Uterus (tissue), 4 donors: ENCODE data around the gene XXYLT1. TPM values are rescaled to one million over a fixed set of nuclear protein-coding genes. Genes with fewer than 3 reads are reported as not detected.

Source experiments
- DNase-seq, 2 donors: peaks; one replicate each; pipeline ENCODE4 v3.0.0-alpha.2; 2019 to 2020
- H3K27ac ChIP-seq, 2 donors: fragments of 200-600 bp; sonication (generic); 1 replicate in 1 of 2; 2 replicates in 1 of 2; pipeline ENCODE4 v1.5.1; 2016 to 2018
- H3K27me3 ChIP-seq, 2 donors: fragments of 200-600 bp; sonication (generic); one replicate each; pipeline ENCODE4 v1.5.1; 2018 to 2019; ENCODE audit warnings: control low read depth in 1 of 2
- H3K36me3 ChIP-seq, 2 donors: fragments of 200-600 bp; sonication (generic); one replicate each; pipeline ENCODE4 v1.5.1; 2019; ENCODE audit warnings: control low read depth in 1 of 2
- H3K4me1 ChIP-seq, 2 donors: fragments of 200-600 bp; sonication (generic); one replicate each; pipeline ENCODE4 v1.5.1; 2018 to 2019; ENCODE audit warnings: control low read depth in 1 of 2
- H3K4me3 ChIP-seq, 2 donors: fragments of 200-600 bp; sonication (generic); 1 replicate in 1 of 2; 2 replicates in 1 of 2; pipeline ENCODE4 v1.5.1; 2018 to 2019; ENCODE audit warnings: mild to moderate bottlenecking in 1 of 2
- H3K9me3 ChIP-seq, 2 donors: fragments of 200-600 bp; sonication (generic); one replicate each; pipeline ENCODE4 v1.5.1; 2019; ENCODE audit warnings: control low read depth in 1 of 2
- POLR2A ChIP-seq, 2 donors: fragments of 450-650 bp; IDR thresholded peaks; one replicate each; pipeline ENCODE4 v1.6.1; 2016; ENCODE audit warnings: antibody characterized with exemption in 2 of 2, mild to moderate bottlenecking in 1 of 2, moderate library complexity in 1 of 2
- intact Hi-C: fragments of 100-400 bp; cut with DNase I; formaldehyde crosslinking; loops from one replicate; pipeline ENCODE4 v1.15.1; 2023; ENCODE audit warnings: low total_unique reads
- total RNA-seq, 4 donors: library from RNA; depleted of rRNA in 3 of 4; stranded (reverse); fragments of >200 nt in 3 of 4; gene quantifications; one replicate each; pipeline versions ENCODE4 v1.1.0 to v1.2.4, GENCODE V29; 2014 to 2023
- TF ChIP-seq, protein P1 (sequence below), 4 experiments: fragments of 200-600 bp in 2 of 4; fragments of 450-650 bp in 2 of 4; sonication (generic) in 2 of 4; IDR thresholded peaks; one replicate each; pipeline ENCODE4 v1.5.1; 2016 to 2019; ENCODE audit warnings: antibody characterized with exemption in 4 of 4, mild to moderate bottlenecking in 2 of 4, moderate library complexity in 1 of 4
- donor health status: DM: yes; HTN: yes; CAD: no.

The XXYLT1 gene
- total RNA-seq, 4 donors from 2014 or later: 10.6 to 52.5 (median 23.8) TPM

DNA sequence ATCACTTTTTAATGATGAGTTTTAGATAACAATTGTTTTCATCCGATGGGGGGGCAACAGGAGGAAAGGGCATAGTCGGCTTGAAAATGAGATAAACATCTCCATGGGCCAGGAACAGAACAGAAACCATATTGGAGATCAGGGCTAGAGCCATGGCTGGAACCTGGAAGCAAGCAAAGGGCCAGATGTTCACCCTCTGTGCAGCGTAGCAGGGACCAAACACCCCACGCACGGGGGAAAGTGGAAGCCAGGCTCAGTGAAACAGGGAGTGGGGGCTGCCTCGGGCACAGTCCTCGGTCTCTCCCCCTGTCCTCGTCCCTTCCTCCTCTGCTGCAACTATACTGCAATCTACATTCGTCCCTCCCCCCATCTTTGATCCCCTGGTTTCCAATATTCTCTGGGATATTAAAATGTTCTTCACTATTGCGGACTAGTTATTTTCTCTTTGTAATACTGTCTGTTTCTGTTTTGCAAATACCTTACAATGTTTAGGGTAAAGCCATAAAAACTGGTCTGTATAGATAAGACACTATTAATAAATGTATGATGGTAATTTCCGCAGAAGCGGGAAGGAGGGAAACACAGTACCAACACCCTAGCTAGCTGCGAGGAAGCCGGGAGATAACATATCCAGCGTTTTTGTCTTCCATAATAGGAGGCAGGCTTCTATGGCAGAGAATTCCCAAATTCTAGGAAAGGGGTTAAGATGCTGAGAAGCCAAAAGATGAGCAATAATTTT, 121.5 kb downstream of the XXYLT1 start:
- Histone ChIP-seq H3K36me3 (no peaks in the 10 kb centered on the region), H3K9me3 (no peaks in the 10 kb centered on the region), H3K4me3 (peak overlapping the region in 1 of 2 donors; percentile 12), H3K27ac (peak overlapping the region; percentile 70 to 80), H3K27me3 (no peaks in the 10 kb centered on the region), H3K4me1 (peaks cover 9% of the 10 kb centered on the region in 2 donors)
- DNase-seq: no peak
- TF ChIP-seq POLR2A (IDR thresholded peaks at IDR 0.05): no peak
- TF ChIP-seq, protein P1, sequence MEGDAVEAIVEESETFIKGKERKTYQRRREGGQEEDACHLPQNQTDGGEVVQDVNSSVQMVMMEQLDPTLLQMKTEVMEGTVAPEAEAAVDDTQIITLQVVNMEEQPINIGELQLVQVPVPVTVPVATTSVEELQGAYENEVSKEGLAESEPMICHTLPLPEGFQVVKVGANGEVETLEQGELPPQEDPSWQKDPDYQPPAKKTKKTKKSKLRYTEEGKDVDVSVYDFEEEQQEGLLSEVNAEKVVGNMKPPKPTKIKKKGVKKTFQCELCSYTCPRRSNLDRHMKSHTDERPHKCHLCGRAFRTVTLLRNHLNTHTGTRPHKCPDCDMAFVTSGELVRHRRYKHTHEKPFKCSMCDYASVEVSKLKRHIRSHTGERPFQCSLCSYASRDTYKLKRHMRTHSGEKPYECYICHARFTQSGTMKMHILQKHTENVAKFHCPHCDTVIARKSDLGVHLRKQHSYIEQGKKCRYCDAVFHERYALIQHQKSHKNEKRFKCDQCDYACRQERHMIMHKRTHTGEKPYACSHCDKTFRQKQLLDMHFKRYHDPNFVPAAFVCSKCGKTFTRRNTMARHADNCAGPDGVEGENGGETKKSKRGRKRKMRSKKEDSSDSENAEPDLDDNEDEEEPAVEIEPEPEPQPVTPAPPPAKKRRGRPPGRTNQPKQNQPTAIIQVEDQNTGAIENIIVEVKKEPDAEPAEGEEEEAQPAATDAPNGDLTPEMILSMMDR (IDR thresholded peaks at IDR 0.05): no peak
- intact Hi-C loops: no loop called here

DNA sequence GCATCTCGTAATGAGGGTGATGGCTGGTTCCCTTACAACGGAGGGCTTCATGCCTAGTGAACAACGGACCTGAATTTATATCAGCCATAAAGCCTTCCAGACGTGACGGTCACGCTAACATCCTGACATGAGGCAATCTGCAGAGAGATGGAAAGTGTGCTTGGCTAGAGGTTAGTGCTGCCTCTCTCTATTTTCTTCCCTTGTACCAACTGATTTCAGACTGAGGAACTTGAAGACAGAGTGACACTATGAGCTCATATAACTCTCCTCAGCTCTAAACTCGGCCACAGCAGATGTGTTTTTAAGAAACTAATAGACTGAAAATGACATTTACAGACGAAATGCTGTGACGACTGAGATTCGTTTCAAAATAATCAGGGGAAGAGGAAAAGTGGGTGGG, 122.4 kb downstream of the XXYLT1 start:
- H3K4me3 ChIP-seq: no peak overlapping the region

DNA sequence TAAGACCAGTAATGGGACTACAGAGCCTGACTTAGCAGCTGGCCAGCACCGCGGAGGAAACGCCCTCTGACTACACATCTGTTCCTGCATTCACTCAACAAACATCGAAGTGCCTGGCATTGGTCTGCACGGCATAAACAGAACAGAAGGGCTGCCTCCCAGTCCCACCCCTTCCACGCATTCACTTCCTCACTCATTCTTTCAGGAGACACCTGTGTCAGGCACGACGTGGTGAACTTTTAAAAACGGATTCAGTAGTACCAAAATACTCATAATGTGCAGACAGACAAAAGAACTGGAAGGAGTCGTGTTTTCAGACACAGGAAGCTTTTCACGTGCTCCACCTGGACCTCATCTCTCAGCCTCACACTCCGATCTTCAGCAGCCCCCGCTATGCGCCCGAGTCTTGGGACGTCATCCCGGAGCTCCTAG, 123.3 kb downstream of the XXYLT1 start:
- no peaks in the 10 kb centered on the region for H3K9me3 ChIP-seq
- H3K4me1 ChIP-seq: peaks cover 0 to 2% of the 10 kb centered on the region in 2 donors
- intact Hi-C loops: no loop called here
- peak overlapping the region; percentile 70 to 80 for H3K27ac ChIP-seq
- DNase-seq: peak; percentile 47 to 65
- no peaks in the 10 kb centered on the region for H3K27me3 ChIP-seq
- no peaks in the 10 kb centered on the region for H3K36me3 ChIP-seq
- no peak overlapping the region for H3K4me3 ChIP-seq
- TF ChIP-seq POLR2A (IDR thresholded peaks at IDR 0.05): no peak
- TF ChIP-seq, protein P1 (IDR thresholded peaks at IDR 0.05): no peak

More for the DNA sequence above, 122.4 kb downstream of the XXYLT1 start:
- Histone ChIP-seq H3K4me1 (peaks cover under 1 to 2% of the 10 kb centered on the region in 2 donors), H3K27me3 (no peaks in the 10 kb centered on the region), H3K9me3 (no peaks in the 10 kb centered on the region), H3K36me3 (no peaks in the 10 kb centered on the region), H3K27ac (peak overlapping the region; percentile 70 to 80)
- intact Hi-C loops: no loop called here
- no peak for DNase-seq
- TF ChIP-seq, protein P1 (IDR thresholded peaks at IDR 0.05): no peak
- TF ChIP-seq POLR2A (IDR thresholded peaks at IDR 0.05): no peak

DNA sequence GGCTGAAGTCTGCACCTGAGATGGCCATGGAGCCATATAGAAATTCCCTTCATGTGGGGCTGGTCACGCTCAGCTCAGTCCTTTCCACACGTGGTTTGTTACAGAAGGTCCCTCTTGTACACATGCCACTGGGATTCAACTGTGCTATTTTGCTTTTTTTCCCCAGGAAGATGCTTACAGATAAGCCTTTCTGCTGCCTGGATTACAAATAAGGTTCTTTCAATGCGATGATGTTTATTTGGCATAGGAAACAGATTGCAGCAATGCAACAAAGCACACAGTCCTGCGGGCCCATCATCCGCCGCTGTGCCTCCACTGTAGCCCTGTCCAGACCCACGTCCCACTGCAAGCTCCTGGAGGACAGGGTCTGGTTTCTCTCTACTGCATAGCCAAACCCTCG, 124.8 kb downstream of the XXYLT1 start:
- Histone ChIP-seq H3K4me1 (peaks cover 0 to 2% of the 10 kb centered on the region in 2 donors), H3K27me3 (no peaks in the 10 kb centered on the region), H3K27ac (no peak overlapping the region), H3K4me3 (no peak overlapping the region), H3K9me3 (no peaks in the 10 kb centered on the region), H3K36me3 (no peaks in the 10 kb centered on the region)
- no peak for TF ChIP-seq POLR2A (IDR thresholded peaks at IDR 0.05)
- TF ChIP-seq, protein P1 (IDR thresholded peaks at IDR 0.05): no peak
- DNase-seq: no peak
- intact Hi-C loops: no loop called here

DNA sequence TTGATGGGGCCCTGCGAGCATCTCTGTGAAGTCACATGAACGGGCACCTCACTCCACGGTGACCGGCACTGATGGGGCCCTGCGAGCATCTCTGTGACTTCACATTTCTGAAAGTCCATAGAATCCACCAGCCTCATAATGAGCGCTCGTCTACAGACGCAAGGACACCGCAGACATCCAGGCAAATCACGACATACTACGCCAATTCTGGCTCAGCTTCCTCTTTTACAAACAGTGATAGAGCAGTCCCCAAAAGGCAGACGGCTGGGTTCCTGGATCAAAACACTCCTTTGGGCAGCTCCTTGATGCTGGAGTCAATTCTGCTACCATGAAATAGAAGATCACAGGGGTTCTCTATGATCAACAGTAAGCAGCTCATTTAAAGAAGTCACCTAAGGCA, 125.4 kb downstream of the XXYLT1 start:
- no peaks in the 10 kb centered on the region for H3K27me3 ChIP-seq
- intact Hi-C loops: no loop called here
- no peak overlapping the region for H3K4me3 ChIP-seq
- H3K36me3 ChIP-seq: no peaks in the 10 kb centered on the region
- H3K9me3 ChIP-seq: no peaks in the 10 kb centered on the region
- no peak for DNase-seq
- no peak overlapping the region for H3K27ac ChIP-seq
- TF ChIP-seq POLR2A (IDR thresholded peaks at IDR 0.05): no peak
- TF ChIP-seq, protein P1 (IDR thresholded peaks at IDR 0.05): no peak
- H3K4me1 ChIP-seq: peaks cover 0 to 2% of the 10 kb centered on the region in 2 donors
